Psoas muscle (tissue), 8 donors: Measurements from ENCODE around the gene TEKT2. TPM values are rescaled to one million over a fixed set of nuclear protein-coding genes. Genes with fewer than 3 reads are reported as not detected.
A peak's percentile ranks its signal among the peaks of the same experiment; 100 is the strongest.

ENCODE experiments used
- ATAC-seq, 4 donors: fragments of 200-7000 bp; cut with Tn5 transposase; one replicate each; pipeline ENCODE4 v1.9.1; 2020; ENCODE audit warnings: moderate library complexity in 3 of 4, mild to moderate bottlenecking in 2 of 4
- DNase-seq, 2 donors: peaks; one replicate each; pipeline ENCODE4 v3.0.0-alpha.2; 2020
- H3K27ac ChIP-seq: fragments of 200-600 bp; one replicate; pipeline ENCODE4 v1.8.0; 2022
- H3K27me3 ChIP-seq, 3 donors: fragments of 200-600 bp in 1 of 3; one replicate each; pipeline versions ENCODE4 v1.6.1 to v1.8.0; 2013 to 2022; ENCODE audit warnings: low read length in 2 of 3, mild to moderate bottlenecking in 2 of 3, moderate library complexity in 1 of 3; ENCODE audit not compliant: insufficient read depth in 3 of 3
- H3K36me3 ChIP-seq, 2 donors: fragments of 200-600 bp in 1 of 2; one replicate each; pipeline versions ENCODE4 v1.6.1 to v1.8.0; 2013 to 2022; ENCODE audit warnings: low read depth in 1 of 2, mild to moderate bottlenecking in 1 of 2, moderate library complexity in 1 of 2; ENCODE audit not compliant: insufficient read depth in 1 of 2
- H3K4me1 ChIP-seq: fragments of 200-600 bp; one replicate; pipeline ENCODE4 v1.8.0; 2022
- H3K4me3 ChIP-seq: fragments of 200-600 bp; one replicate; pipeline ENCODE4 v1.8.0; 2022; ENCODE audit warnings: mild to moderate bottlenecking
- H3K9me3 ChIP-seq: fragments of 200-600 bp; one replicate; pipeline ENCODE4 v1.8.0; 2022
- WGBS, 3 donors: extraction: QIAGEN DNeasy Blood & Tissue Kit; methylation state at CpG; one replicate each; pipeline versions ENCODE4 v1.1.6 to v1.1.7; 2013; 5-methylcytosine and 5-hydroxymethylcytosine counted together
- intact Hi-C, 2 donors: fragments of 100-400 bp; cut with DNase I; formaldehyde crosslinking; loops; one replicate each; pipeline versions ENCODE4 v1.11.0 to v1.14.2; 2022
- polyA plus RNA-seq, 3 donors: library from polyadenylated mRNA; stranded (reverse); fragments of 200-250 nt; gene quantifications; one replicate each; pipeline ENCODE4 v1.2.3, GENCODE V29; 2013
- total RNA-seq, 4 donors: library from RNA; stranded (reverse); fragmentation: NEBNext Ultra II Directional in 2 of 4; extraction: Animal tissue kit (Norgen Biotek cat#: 25700) in 2 of 4; gene quantifications; one replicate each; pipeline versions ENCODE4 v1.2.1 to v1.2.4, GENCODE V29; 2021 to 2023
- TF ChIP-seq, protein P1 (sequence below): fragments of 200-600 bp; IDR thresholded peaks from one replicate; pipeline ENCODE4 v1.8.0; 2022; ENCODE audit warnings: antibody characterized with exemption
- donor health status: healthy with polysubstance abuse.
- donor health status: DM: no; HTN: no; CAD: no; lungs with moderate emphysema.
- donor health status: Bipolar disorder and iron deficiency.
- donor health status: healthy.
- donor health status: DM: yes; HTN: yes; CAD: no.
- donor health status: DM: no; HTN: no; CAD: no.
- donor health status: DM: no; HTN: no; CAD: no.
- donor health status: DM: yes; HTN: yes; CAD: no.

The TEKT2 gene
- total and polyA plus RNA-seq, 7 donors = 0.03 to 0.04 TPM; not detected in 5

DNA sequence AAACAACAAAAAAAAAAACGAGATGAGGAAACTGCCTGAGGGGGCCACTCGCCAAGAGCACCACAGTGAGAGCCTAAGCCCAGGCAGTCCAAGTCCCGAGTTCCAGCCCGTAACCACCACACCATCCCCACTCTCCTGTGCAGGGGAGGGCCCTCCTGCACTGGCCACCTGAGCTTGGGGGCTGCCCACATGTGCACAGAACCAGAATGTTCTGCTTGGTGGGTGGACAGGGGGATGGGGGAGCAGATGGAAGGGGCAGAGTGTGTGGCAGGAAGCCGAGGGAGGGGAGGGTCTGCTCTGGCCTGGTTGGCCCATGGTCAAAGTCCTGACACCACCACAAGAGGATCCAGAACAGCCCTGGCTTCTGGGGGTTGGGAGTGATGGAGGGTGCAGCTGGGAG lies 22.4 kb downstream of the TEKT2 start:
- H3K4me1 ChIP-seq = no peaks in the 10 kb centered on the region
- intact Hi-C loops = no loop called here
- no peaks in the 10 kb centered on the region for H3K9me3 ChIP-seq
- DNase-seq (no peak), ATAC-seq (no peak)
- H3K27me3 ChIP-seq = no peaks in the 10 kb centered on the region
- no peak overlapping the region for H3K27ac ChIP-seq
- H3K36me3 ChIP-seq = no peaks in the 10 kb centered on the region
- WGBS, 3 donors = 41 to 42% (median 41%) methylated on average over 5 of the region's 5 CpGs
- H3K4me3 ChIP-seq = no peak overlapping the region
- TF ChIP-seq, protein P1, sequence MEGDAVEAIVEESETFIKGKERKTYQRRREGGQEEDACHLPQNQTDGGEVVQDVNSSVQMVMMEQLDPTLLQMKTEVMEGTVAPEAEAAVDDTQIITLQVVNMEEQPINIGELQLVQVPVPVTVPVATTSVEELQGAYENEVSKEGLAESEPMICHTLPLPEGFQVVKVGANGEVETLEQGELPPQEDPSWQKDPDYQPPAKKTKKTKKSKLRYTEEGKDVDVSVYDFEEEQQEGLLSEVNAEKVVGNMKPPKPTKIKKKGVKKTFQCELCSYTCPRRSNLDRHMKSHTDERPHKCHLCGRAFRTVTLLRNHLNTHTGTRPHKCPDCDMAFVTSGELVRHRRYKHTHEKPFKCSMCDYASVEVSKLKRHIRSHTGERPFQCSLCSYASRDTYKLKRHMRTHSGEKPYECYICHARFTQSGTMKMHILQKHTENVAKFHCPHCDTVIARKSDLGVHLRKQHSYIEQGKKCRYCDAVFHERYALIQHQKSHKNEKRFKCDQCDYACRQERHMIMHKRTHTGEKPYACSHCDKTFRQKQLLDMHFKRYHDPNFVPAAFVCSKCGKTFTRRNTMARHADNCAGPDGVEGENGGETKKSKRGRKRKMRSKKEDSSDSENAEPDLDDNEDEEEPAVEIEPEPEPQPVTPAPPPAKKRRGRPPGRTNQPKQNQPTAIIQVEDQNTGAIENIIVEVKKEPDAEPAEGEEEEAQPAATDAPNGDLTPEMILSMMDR = no peak

DNA sequence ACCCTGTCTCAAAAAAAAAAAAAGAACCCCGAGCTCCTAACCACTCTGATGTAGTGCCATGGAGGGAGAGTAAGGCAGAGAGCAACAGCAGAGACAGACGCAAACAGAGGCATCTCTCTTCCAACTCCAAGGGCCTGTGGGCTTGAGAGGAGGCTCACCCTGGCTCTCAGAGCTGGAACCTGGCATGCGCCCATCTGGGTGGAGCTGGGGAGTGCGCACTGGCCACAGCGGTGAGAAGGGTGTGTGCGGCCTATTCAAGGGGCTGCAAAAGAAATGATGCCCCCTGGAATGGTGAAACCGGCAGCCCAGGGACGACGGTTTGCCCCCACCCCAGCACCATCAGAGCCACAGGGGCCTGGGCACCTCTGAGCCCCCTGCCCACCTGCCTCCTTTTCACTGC lies 23.5 kb downstream of the TEKT2 start:
- H3K36me3 ChIP-seq = no peaks in the 10 kb centered on the region
- TF ChIP-seq, protein P1 = no peak
- DNase-seq (no peak), ATAC-seq (no peak)
- H3K4me3 ChIP-seq = no peak overlapping the region
- no peaks in the 10 kb centered on the region for H3K27me3 ChIP-seq
- intact Hi-C loops = no loop called here
- no peaks in the 10 kb centered on the region for H3K9me3 ChIP-seq
- no peak overlapping the region for H3K27ac ChIP-seq
- no peaks in the 10 kb centered on the region for H3K4me1 ChIP-seq
- 75 to 88% (median 82%) methylated on average over 9 of the region's 9 CpGs for WGBS, 3 donors

DNA sequence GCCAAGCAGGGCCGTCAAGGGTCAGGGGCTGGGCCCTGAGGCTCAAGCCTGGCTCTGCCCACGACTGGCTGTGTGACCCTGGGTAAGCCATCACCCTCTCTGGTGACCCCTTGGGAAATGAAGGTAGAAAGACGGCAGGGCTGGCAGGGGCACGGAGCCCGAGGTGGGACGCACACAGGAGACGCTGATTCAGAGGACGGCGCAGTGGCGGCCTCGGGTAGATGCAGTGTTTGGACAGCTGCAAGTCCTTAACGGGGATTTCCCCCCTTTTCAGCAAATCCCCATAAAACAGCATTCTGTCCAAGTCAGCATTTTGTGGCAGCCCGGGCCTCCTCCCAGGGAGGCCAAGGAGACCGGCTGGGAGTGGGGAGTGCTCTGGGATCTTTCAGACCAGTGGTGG lies 24.4 kb downstream of the TEKT2 start:
- ATAC-seq (no peak), DNase-seq (no peak)
- WGBS, 3 donors = 51 to 63% (median 51%) methylated on average over 13 to 14 of the region's 14 CpGs
- H3K4me1 ChIP-seq = no peaks in the 10 kb centered on the region
- H3K36me3 ChIP-seq = no peaks in the 10 kb centered on the region
- no peak overlapping the region for H3K27ac ChIP-seq
- TF ChIP-seq, protein P1 = no peak
- H3K4me3 ChIP-seq = no peak overlapping the region
- intact Hi-C loops = no loop called here
- no peaks in the 10 kb centered on the region for H3K27me3 ChIP-seq
- no peaks in the 10 kb centered on the region for H3K9me3 ChIP-seq

DNA sequence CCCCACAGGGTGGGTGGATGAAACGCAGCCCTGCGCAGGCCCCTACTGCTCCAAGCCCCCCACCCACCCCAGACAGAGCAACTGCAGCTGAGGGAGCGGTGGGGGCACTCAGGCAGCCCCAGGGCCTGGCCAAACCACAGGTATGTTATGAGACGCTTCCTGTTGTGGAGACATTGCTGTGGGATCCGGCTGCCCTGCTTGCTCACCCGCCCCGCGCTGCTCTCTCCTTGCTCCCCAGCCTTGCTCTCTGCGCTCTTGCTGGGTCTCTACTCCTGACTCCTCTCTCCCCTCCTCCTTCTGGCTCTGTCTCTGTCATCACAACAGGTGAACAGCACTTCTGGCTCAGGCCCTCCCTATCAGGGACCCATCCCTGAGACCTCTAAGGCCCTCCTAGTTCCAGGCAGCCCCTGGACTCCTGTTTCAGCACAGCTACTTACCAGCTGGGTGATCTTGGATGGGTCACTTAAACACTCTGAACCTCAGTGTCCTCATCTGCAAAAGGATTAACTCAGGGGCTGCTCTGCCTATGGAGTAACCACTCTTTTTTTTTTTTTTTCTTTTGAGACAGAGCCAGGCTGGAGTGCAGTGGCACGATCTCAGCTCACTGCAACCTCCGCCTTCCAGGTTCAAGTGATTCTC lies 25.3 kb downstream of the TEKT2 start:
- 86 to 91% (median 88%) methylated on average over 6 to 11 of the region's 11 CpGs for WGBS, 3 donors

More for the DNA sequence above, 25.3 kb downstream of the TEKT2 start:
- no peaks in the 10 kb centered on the region for H3K36me3 ChIP-seq
- H3K4me1 ChIP-seq = no peaks in the 10 kb centered on the region
- TF ChIP-seq, protein P1 = no peak
- H3K9me3 ChIP-seq = no peaks in the 10 kb centered on the region
- no peaks in the 10 kb centered on the region for H3K27me3 ChIP-seq
- H3K27ac ChIP-seq = no peak overlapping the region
- intact Hi-C loops = no loop called here
- ATAC-seq = peak in 1 of 4 donors; percentile 15
- no peak for DNase-seq
- no peak overlapping the region for H3K4me3 ChIP-seq
